ENCODE data around the gene TAF4B. TPM values are rescaled to one million over a fixed set of nuclear protein-coding genes. Genes with fewer than 3 reads are reported as not detected.
"Not testable (repeated sequence)": the region's sequence is repeated elsewhere in the genome, so short reads cannot be mapped to it uniquely, and the experiment has no call there.

Gene TAF4B
- total and polyA plus RNA-seq, 10 donors, result 6.4 to 23.8 (median 10.1) TPM

DNA sequence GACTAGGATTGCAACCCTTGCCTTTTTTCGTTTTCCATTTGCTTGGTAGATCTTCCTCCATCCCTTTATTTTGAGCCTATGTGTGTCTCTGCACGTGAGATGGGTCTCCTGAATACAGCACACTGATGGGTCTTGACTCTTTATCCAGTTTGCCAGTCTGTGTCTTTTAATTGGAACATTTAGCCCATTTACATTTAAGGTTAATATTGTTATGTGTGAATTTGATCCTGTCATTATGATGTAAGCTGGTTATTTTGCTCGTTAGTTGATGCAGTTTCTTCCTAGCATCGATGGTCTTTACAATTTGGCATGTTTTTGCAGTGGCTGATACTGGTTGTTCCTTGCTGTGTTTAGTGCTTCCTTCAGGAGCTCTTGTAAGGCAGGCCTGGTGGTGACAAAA lies 16.1 kb downstream of the TAF4B start:
- H3K36me3 ChIP-seq; H3K27me3 ChIP-seq (replicated peaks in 1 of 7); H3K4me1 ChIP-seq; H3K4me3 ChIP-seq; intact Hi-C loops (cut with DNase I; ENCODE audit: low total_unique reads); DNase-seq; H3K27ac ChIP-seq: not testable (repeated sequence)
- WGBS, 5 donors, result 86 to 97% (median 90%) methylated on average over 3 to 4 of the region's 4 CpGs
- peaks cover 0 to 59% (median 43%) of the 10 kb centered on the region in 8 donors for H3K9me3 ChIP-seq

DNA sequence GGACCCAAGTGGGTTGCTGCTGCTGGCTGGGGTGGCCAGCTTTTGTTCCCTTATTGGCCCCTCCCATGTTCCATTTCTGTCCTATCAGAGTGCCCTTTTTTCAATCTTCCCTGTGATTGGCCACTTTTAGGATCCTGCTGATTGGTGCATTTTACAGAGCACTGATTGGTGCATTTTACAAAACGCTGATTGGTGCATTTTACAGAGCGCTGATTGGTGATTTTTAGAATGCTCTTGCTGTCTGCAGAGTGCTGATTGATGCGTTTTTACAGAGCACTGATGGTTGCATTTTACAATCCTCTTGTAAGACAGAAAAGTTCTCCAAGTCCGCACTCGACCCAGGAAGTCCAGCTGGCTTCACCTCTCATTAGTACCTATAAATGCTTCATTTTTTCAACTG lies 19.2 kb downstream of the TAF4B start:
- H3K36me3 ChIP-seq; H3K4me1 ChIP-seq; H3K4me3 ChIP-seq; H3K27ac ChIP-seq; H3K27me3 ChIP-seq (replicated peaks in 1 of 7); DNase-seq; intact Hi-C loops (cut with DNase I; ENCODE audit: low total_unique reads): not testable (repeated sequence)
- WGBS, 5 donors, result 86 to 99% (median 97%) methylated on average over 5 of the region's 5 CpGs
- H3K9me3 ChIP-seq, result peaks cover 0 to 52% (median 39%) of the 10 kb centered on the region in 8 donors

DNA sequence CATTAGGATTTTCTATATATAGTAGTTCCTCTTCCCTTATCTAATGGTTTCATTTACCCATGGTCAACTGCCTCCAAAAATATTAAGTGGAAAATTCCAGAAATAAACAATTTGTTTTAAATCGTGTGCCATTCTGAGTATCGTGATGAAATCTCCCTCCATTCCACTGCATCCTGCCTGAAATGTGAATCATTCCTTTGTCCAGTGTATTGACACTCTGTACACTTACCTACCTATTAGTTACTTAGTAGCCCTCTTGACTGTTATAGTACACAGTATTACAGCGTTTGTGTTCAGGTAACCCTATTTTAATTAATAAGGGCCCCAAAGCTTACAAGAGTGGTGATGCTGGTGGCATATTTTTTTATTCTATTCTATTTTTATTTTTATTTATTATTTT lies 26.2 kb downstream of the TAF4B start:
- Histone ChIP-seq H3K27ac (no peak overlapping the region), H3K4me3 (no peak overlapping the region), H3K4me1 (peaks cover 0 to 24% (median 5%) of the 10 kb centered on the region in 6 donors), H3K9me3 (no peaks in the 10 kb centered on the region), H3K36me3 (no peaks in the 10 kb centered on the region), H3K27me3 (replicated peaks in 1 of 7) (no peaks in the 10 kb centered on the region)
- 81 to 93% (median 85%) methylated on average over 3 of the region's 3 CpGs for WGBS, 5 donors
- intact Hi-C loops (cut with DNase I; ENCODE audit: low total_unique reads), result no loop called here
- DNase-seq, result no peak
- TF ChIP-seq POLR2A (IDR thresholded peaks at IDR 0.05), result no peak
- TF ChIP-seq POLR2AphosphoS5 (IDR thresholded peaks at IDR 0.05), result no peak
- TF ChIP-seq, protein P1, sequence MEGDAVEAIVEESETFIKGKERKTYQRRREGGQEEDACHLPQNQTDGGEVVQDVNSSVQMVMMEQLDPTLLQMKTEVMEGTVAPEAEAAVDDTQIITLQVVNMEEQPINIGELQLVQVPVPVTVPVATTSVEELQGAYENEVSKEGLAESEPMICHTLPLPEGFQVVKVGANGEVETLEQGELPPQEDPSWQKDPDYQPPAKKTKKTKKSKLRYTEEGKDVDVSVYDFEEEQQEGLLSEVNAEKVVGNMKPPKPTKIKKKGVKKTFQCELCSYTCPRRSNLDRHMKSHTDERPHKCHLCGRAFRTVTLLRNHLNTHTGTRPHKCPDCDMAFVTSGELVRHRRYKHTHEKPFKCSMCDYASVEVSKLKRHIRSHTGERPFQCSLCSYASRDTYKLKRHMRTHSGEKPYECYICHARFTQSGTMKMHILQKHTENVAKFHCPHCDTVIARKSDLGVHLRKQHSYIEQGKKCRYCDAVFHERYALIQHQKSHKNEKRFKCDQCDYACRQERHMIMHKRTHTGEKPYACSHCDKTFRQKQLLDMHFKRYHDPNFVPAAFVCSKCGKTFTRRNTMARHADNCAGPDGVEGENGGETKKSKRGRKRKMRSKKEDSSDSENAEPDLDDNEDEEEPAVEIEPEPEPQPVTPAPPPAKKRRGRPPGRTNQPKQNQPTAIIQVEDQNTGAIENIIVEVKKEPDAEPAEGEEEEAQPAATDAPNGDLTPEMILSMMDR (IDR thresholded peaks at IDR 0.05 in 8 of 11, conservative IDR thresholded peaks at IDR 0.05 in 3 of 11), result no peak

DNA sequence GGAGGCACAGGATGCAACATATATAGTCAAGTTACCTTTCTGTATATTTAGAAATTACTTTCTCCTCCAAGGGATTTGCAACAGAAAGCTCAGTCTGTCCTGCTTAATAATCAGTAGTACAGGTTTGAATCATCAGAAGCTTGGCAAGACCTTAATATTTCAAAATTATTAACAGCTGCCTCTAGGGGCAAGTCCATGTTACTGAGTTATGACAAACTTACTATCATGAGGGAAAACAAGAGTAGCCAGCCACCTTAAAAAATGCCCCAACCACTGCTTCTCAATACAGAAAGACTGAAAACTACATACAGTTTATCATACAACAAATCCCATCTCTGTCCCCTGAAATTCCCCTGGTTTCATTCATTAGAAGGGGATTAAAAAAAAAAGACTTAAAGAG lies 28.6 kb downstream of the TAF4B start:
- H3K27me3 ChIP-seq (replicated peaks in 1 of 7); intact Hi-C loops (cut with DNase I; ENCODE audit: low total_unique reads); H3K4me3 ChIP-seq; H3K9me3 ChIP-seq; DNase-seq; H3K27ac ChIP-seq; H3K36me3 ChIP-seq: not testable (repeated sequence)
- H3K4me1 ChIP-seq, result peaks cover 0 to 24% (median 5%) of the 10 kb centered on the region in 6 donors

- Histone ChIP-seq H3K27ac (no peak overlapping the region), H3K4me3 (no peak overlapping the region), H3K27me3 (replicated peaks in 1 of 7) (no peaks in the 10 kb centered on the region), H3K4me1 (peaks cover 0 to 24% (median 5%) of the 10 kb centered on the region in 6 donors), H3K36me3 (no peaks in the 10 kb centered on the region), H3K9me3 (peaks cover 0 to 3% (median 0%) of the 10 kb centered on the region in 8 donors)
- 71 to 85% (median 75%) methylated on average over 14 of the region's 14 CpGs for WGBS, 5 donors
- intact Hi-C loops (cut with DNase I; ENCODE audit: low total_unique reads), result no loop called here
- no peak for DNase-seq
- TF ChIP-seq, protein P1 (IDR thresholded peaks at IDR 0.05 in 8 of 11, conservative IDR thresholded peaks at IDR 0.05 in 3 of 11), result no peak
- TF ChIP-seq POLR2AphosphoS5 (IDR thresholded peaks at IDR 0.05) (no peak), POLR2A (IDR thresholded peaks at IDR 0.05) (no peak)
Observed at GRCh38 chr18:26255695-26256622, 29.7 kb downstream of the TAF4B start.
